HepG2 (cell line): Measurements from ENCODE around the gene SERPINA3. TPM values are rescaled to one million over a fixed set of nuclear protein-coding genes. Genes with fewer than 3 reads are reported as not detected.

Experiments
- AHR ChIP-seq: IDR thresholded peaks from 2 replicates; pipeline ENCODE4 v1.6.1; 2018; ENCODE audit warnings: missing genetic modification reagents, missing compliant biosample characterization
- ATF2 ChIP-seq: sonication (generic); formaldehyde crosslinking; IDR thresholded peaks from 2 replicates; pipeline ENCODE4 v1.4.0; 2020; ENCODE audit warnings: missing genetic modification reagents
- CREBL2 ChIP-seq: sonication (generic); formaldehyde crosslinking; IDR thresholded peaks from 2 replicates; pipeline ENCODE4 v1.8.1; 2023; ENCODE audit warnings: missing genetic modification reagents, mild to moderate bottlenecking, borderline replicate concordance
- CTCF ChIP-seq: sonication (generic); formaldehyde crosslinking; IDR thresholded peaks from 2 replicates; pipeline ENCODE4 v1.5.0; 2020; ENCODE audit warnings: mild to moderate bottlenecking, missing genetic modification reagents, moderate library complexity
- FOSL2 ChIP-seq: sonication (generic); formaldehyde crosslinking; IDR thresholded peaks from 2 replicates; pipeline ENCODE4 v1.4.0; 2020; ENCODE audit warnings: missing genetic modification reagents
- GPBP1L1 ChIP-seq: sonication (generic); formaldehyde crosslinking; IDR thresholded peaks from 2 replicates; pipeline ENCODE4 v1.5.0; 2020; ENCODE audit warnings: mild to moderate bottlenecking, missing genetic modification reagents
- HOXA5 ChIP-seq: sonication (generic); formaldehyde crosslinking; IDR thresholded peaks from 2 replicates; pipeline ENCODE4 v1.4.0; 2020; ENCODE audit warnings: missing genetic modification reagents
- KDM4B ChIP-seq: sonication (generic); formaldehyde crosslinking; IDR thresholded peaks from 2 replicates; pipeline ENCODE4 v1.4.0; 2020; ENCODE audit warnings: missing genetic modification reagents
- KDM5B ChIP-seq: sonication (generic); formaldehyde crosslinking; IDR thresholded peaks from 2 replicates; pipeline ENCODE4 v1.4.0; 2020; ENCODE audit warnings: missing genetic modification reagents, mild to moderate bottlenecking, borderline replicate concordance
- POLR2A ChIP-seq, 2 experiments: IDR thresholded peaks; 2 replicates each; pipeline ENCODE4 v1.6.1; 2011; ENCODE audit warnings: low read depth in 2 of 2, low read length in 2 of 2, mild to moderate bottlenecking in 1 of 2, moderate library complexity in 1 of 2; ENCODE audit not compliant: insufficient read depth in 1 of 2
- SIX1 ChIP-seq: sonication (generic); formaldehyde crosslinking; IDR thresholded peaks from 2 replicates; pipeline ENCODE4 v1.4.0; 2020; ENCODE audit warnings: missing genetic modification reagents, borderline replicate concordance
- TOE1 ChIP-seq: sonication (generic); formaldehyde crosslinking; IDR thresholded peaks from 2 replicates; pipeline ENCODE4 v1.4.0; 2020; ENCODE audit warnings: mild to moderate bottlenecking, missing genetic modification reagents
- YEATS2 ChIP-seq: sonication (generic); formaldehyde crosslinking; IDR thresholded peaks from 2 replicates; pipeline ENCODE4 v1.4.0; 2020; ENCODE audit warnings: missing genetic modification reagents, borderline replicate concordance
- ZFX ChIP-seq: sonication (generic); formaldehyde crosslinking; IDR thresholded peaks from 2 replicates; pipeline ENCODE4 v1.4.0; 2020; ENCODE audit warnings: mild to moderate bottlenecking, low read depth, missing genetic modification reagents, moderate library complexity
- ZNF326 ChIP-seq: sonication (generic); formaldehyde crosslinking; IDR thresholded peaks from 2 replicates; pipeline ENCODE4 v1.4.0; 2020; ENCODE audit warnings: missing genetic modification reagents, borderline replicate concordance
- ZNF451 ChIP-seq: sonication (generic); formaldehyde crosslinking; IDR thresholded peaks from 2 replicates; pipeline ENCODE4 v1.5.0; 2020; ENCODE audit warnings: mild to moderate bottlenecking, missing genetic modification reagents
- ZNF510 ChIP-seq: sonication (generic); formaldehyde crosslinking; IDR thresholded peaks from 2 replicates; pipeline ENCODE4 v1.4.0; 2020; ENCODE audit warnings: low read depth, mild to moderate bottlenecking, missing genetic modification reagents
- ZNF543 ChIP-seq: sonication (generic); formaldehyde crosslinking; IDR thresholded peaks from 2 replicates; pipeline ENCODE4 v1.4.0; 2020; ENCODE audit warnings: mild to moderate bottlenecking, missing genetic modification reagents
- ZNF597 ChIP-seq: sonication (generic); formaldehyde crosslinking; IDR thresholded peaks from 2 replicates; pipeline ENCODE4 v1.5.0; 2020; ENCODE audit warnings: missing genetic modification reagents
- ZNF670 ChIP-seq: sonication (generic); formaldehyde crosslinking; IDR thresholded peaks from 2 replicates; pipeline ENCODE4 v1.8.0; 2022; ENCODE audit warnings: mild to moderate bottlenecking, missing genetic modification reagents, borderline replicate concordance
- ZNF687 ChIP-seq: sonication (generic); formaldehyde crosslinking; IDR thresholded peaks from 2 replicates; pipeline ENCODE4 v1.5.1; 2020; ENCODE audit warnings: mild to moderate bottlenecking, missing genetic modification reagents, moderate library complexity
- ZNF841 ChIP-seq: sonication (generic); formaldehyde crosslinking; IDR thresholded peaks from 2 replicates; pipeline ENCODE4 v1.8.1; 2023; ENCODE audit warnings: missing genetic modification reagents, borderline replicate concordance
- polyA plus RNA-seq, 8 experiments: library from polyadenylated mRNA; depleted of rRNA in 3 of 8; stranded (reverse) in 7 of 8; unstranded in 1 of 8; fragments of >200 nt; fragmentation: Illumina TruSeq in 4 of 8; extraction: Trizol in 4 of 8; gene quantifications; 2 replicates each; pipeline versions ENCODE4 v1.2.1 to v1.2.3, GENCODE V29; 2011 to 2016; ENCODE audit warnings: low read depth in 4 of 8, missing spikeins in 1 of 8, mixed read lengths in 1 of 8; ENCODE audit not compliant: insufficient read depth in 1 of 8
- total RNA-seq, 5 experiments: library from RNA; depleted of rRNA; stranded (reverse); fragments of >200 nt; fragmentation: Illumina TruSeq; extraction: Trizol; gene quantifications; 2 replicates each; pipeline ENCODE4 v1.2.3, GENCODE V29; 2016; ENCODE audit warnings: low read depth in 1 of 5

The SERPINA3 gene
- total and polyA plus RNA-seq, 2 of the 13 experiments (the other 11 are each of a cell fraction or from before 2014, with no cell fraction given), result 825 to 2,200 TPM

GRCh38 chr14:94594441-94594840, 17.8 kb upstream of the SERPINA3 start (continued):
- TF ChIP-seq TOE1 (CRISPR knock-in tag) (no peak), KDM5B (0 out of 2 replicates have a peak, but pooled peaks have one; percentile 6), HOXA5 (CRISPR knock-in tag) (no peak), ZNF670 (CRISPR knock-in tag) (no peak), ZNF510 (CRISPR knock-in tag) (no peak), ZNF451 (no peak), ATF2 (CRISPR knock-in tag) (no peak), GPBP1L1 (CRISPR knock-in tag) (no peak), ZNF597 (CRISPR knock-in tag) (no peak), ZFX (no peak), CREBL2 (CRISPR knock-in tag) (no peak), ZNF841 (CRISPR knock-in tag) (no peak), ZNF687 (CRISPR knock-in tag) (peak; percentile 38; the same call in 1 of the 2 replicates), SIX1 (CRISPR knock-in tag) (no peak), ZNF543 (CRISPR knock-in tag) (no peak), CTCF (CRISPR knock-in tag) (no peak), FOSL2 (CRISPR knock-in tag) (no peak), ZNF326 (CRISPR knock-in tag) (no peak), AHR (no peak), KDM4B (CRISPR knock-in tag) (no peak), POLR2A (IDR thresholded peaks at IDR 0.05; ENCODE audit: insufficient read depth in 1 of 2, low read depth in 2 of 2, low read length in 2 of 2) (peak in 1 of 2 experiments; percentile 23; a peak in 1 of 4 replicates), YEATS2 (CRISPR knock-in tag) (no peak)
